Neural cell (in vitro differentiated cells): ENCODE data around the gene DRAM1. TPM values are rescaled to one million over a fixed set of nuclear protein-coding genes. Genes with fewer than 3 reads are reported as not detected.

Experiments used
- H2AFZ ChIP-seq: fragments of 200-600, 300-800 bp; sonication (generic), shearing (Covaris generic); 2 replicates; pipeline ENCODE4 v1.6.0; 2014; ENCODE audit warnings: low read depth, mild to moderate bottlenecking, antibody characterized with exemption, low read length, moderate library complexity
- H3F3A ChIP-seq: fragments of 200-600 bp; shearing (Covaris generic); 2 replicates; pipeline ENCODE4 v1.6.1; 2016; ENCODE audit warnings: mild to moderate bottlenecking, moderate library complexity, mixed read lengths, antibody characterized with exemption, low read length; ENCODE audit not compliant: insufficient read depth, poor library complexity, severe bottlenecking
- H3K27ac ChIP-seq: fragments of 200-600, 300-800 bp; sonication (generic), shearing (Covaris generic); 2 replicates; pipeline ENCODE4 v1.5.1; 2014; ENCODE audit warnings: mild to moderate bottlenecking, low read length, moderate library complexity
- H3K27me3 ChIP-seq: fragments of 300-800, 200-600 bp; sonication (generic), shearing (Covaris generic); 2 replicates; pipeline ENCODE4 v1.6.0; 2014; ENCODE audit warnings: mild to moderate bottlenecking, low read depth, low read length, moderate library complexity; ENCODE audit not compliant: insufficient read depth
- H3K36me3 ChIP-seq: fragments of 300-800, 200-600 bp; sonication (generic), shearing (Covaris generic); 2 replicates; pipeline ENCODE4 v1.5.1; 2014; ENCODE audit warnings: mild to moderate bottlenecking, antibody characterized with exemption, low read length, moderate library complexity; ENCODE audit not compliant: insufficient read depth
- H3K4me2 ChIP-seq: fragments of 300-800, 200-600 bp; sonication (generic), shearing (Covaris generic); 2 replicates; pipeline ENCODE4 v1.6.0; 2014; ENCODE audit warnings: mild to moderate bottlenecking, low read length
- H3K4me3 ChIP-seq: fragments of 300-800, 200-600 bp; sonication (generic), shearing (Covaris generic); 2 replicates; pipeline ENCODE4 v1.5.1; 2014; ENCODE audit warnings: mild to moderate bottlenecking, low read length, moderate library complexity
- H3K79me2 ChIP-seq: fragments of 200-600 bp; shearing (Covaris generic); replicated peaks from 2 replicates; pipeline ENCODE4 v1.6.0; 2014; ENCODE audit warnings: mild to moderate bottlenecking, low read length, moderate library complexity; ENCODE audit not compliant: insufficient read depth
- H3K9ac ChIP-seq: fragments of 300-800, 200-600 bp; sonication (generic), shearing (Covaris generic); 2 replicates; pipeline ENCODE4 v1.6.1; 2016; ENCODE audit warnings: mild to moderate bottlenecking, low read length, mixed read lengths
- H3K9me2 ChIP-seq: fragments of 200-600 bp; shearing (Covaris generic); 2 replicates; pipeline ENCODE4 v1.6.1; 2016; ENCODE audit warnings: mild to moderate bottlenecking, low read length, mixed read lengths; ENCODE audit not compliant: insufficient read depth
- H3K9me3 ChIP-seq: fragments of 200-600, 300-800 bp; sonication (generic), shearing (Covaris generic); 2 replicates; pipeline ENCODE4 v1.6.1; 2016; ENCODE audit warnings: mild to moderate bottlenecking, mixed run types, low read length, moderate library complexity, mixed read lengths
- H4K20me1 ChIP-seq: fragments of 200-600 bp; shearing (Covaris generic); 2 replicates; pipeline ENCODE4 v1.6.1; 2016; ENCODE audit warnings: mild to moderate bottlenecking, mixed run types; ENCODE audit not compliant: insufficient read depth
- EP300 ChIP-seq: fragments of 450-650 bp; conservative IDR thresholded peaks from 2 replicates; pipeline ENCODE4 v1.6.1; 2014; ENCODE audit warnings: antibody characterized with exemption, mild to moderate bottlenecking, moderate library complexity; ENCODE audit not compliant: poor library complexity, severe bottlenecking
- EZH2 ChIP-seq: fragments of 200-600, 300-800 bp; shearing (Covaris generic), sonication (generic); IDR thresholded peaks from 2 replicates; pipeline ENCODE4 v1.6.1; 2014; ENCODE audit warnings: antibody characterized with exemption, low read length, borderline replicate concordance, mild to moderate bottlenecking; ENCODE audit not compliant: insufficient read depth, poor library complexity, severe bottlenecking
- MXI1 ChIP-seq: fragments of 450-650 bp; conservative IDR thresholded peaks from 2 replicates; pipeline ENCODE4 v1.6.1; 2014; ENCODE audit warnings: antibody characterized with exemption, mild to moderate bottlenecking; ENCODE audit not compliant: poor library complexity, severe bottlenecking
- POLR2AphosphoS5 ChIP-seq: IDR thresholded peaks from 2 replicates; pipeline ENCODE4 v1.6.1; 2012
- RAD21 ChIP-seq: fragments of 450-650 bp; conservative IDR thresholded peaks from 2 replicates; pipeline ENCODE4 v1.6.1; 2014; ENCODE audit warnings: antibody characterized with exemption, mild to moderate bottlenecking, moderate library complexity
- SMC3 ChIP-seq: fragments of 450-650 bp; conservative IDR thresholded peaks from 2 replicates; pipeline ENCODE4 v1.6.1; 2014; ENCODE audit warnings: antibody characterized with exemption, mild to moderate bottlenecking, moderate library complexity; ENCODE audit not compliant: poor library complexity
- TAF1 ChIP-seq: IDR thresholded peaks from 2 replicates; pipeline ENCODE4 v1.6.1; 2012; ENCODE audit warnings: low read depth
- polyA plus RNA-seq: library from polyadenylated mRNA; depleted of rRNA; stranded (reverse); fragments of >200 nt; gene quantifications from 2 replicates; pipeline ENCODE4 v1.2.3, GENCODE V29; 2014
- TF ChIP-seq, protein P1 (sequence below): fragments of 450-650 bp; IDR thresholded peaks from 2 replicates; pipeline ENCODE4 v1.5.1; 2014; ENCODE audit warnings: antibody characterized with exemption, mild to moderate bottlenecking, moderate library complexity; ENCODE audit not compliant: poor library complexity, severe bottlenecking
- TF ChIP-seq, protein P2 (sequence below): IDR thresholded peaks from 2 replicates; pipeline ENCODE4 v1.6.1; 2012; ENCODE audit warnings: borderline replicate concordance

Gene DRAM1
- polyA plus RNA-seq, 1 donor from 2014 or later, result 0.17 TPM

DNA sequence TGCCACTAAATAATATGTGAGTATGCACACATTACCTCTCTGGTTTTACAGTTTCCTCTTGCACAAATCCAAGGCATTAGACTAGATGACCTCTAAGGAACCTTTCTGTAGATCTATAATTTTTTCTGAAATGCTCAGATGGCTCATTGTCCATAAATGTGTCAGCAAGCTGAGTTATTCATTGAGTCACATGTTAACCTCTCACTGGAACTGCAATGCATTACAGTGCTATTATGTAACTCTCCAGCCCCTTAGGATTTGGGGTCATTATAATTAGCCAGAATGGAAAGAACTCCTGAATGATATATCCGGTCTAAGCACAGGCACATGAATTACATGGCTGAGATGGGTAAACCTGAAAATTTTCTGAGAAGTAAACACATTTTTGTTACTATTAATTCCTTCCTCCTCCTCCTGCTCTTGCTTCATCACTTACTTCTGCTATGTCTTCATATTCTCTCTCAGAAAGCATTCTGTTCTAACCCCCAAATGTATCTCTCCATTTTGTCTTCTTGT, 20.3 kb upstream of the DRAM1 start:
- no peak overlapping the region for H3K4me2 ChIP-seq
- H3K4me3 ChIP-seq, result no peak overlapping the region
- no peak for TF ChIP-seq EP300
- no peak for TF ChIP-seq SMC3

DNA sequence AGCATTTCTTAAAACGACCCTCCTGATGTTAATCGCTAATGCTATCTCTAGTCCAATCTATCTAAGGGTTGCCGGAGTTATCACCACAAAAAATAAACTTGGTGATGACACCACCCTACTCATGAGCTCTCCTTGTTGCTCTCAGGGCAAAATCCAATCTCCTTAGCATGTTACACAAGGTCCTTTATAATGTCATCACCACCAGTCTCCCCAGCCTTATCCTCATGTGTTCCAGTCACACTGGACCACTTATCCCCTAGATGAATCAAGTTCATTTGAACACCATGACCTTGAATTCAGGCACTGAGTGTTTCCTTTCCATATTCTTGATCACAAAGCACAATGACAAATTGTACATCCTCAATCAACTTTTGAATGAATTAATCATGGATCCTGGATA, 19.0 kb upstream of the DRAM1 start:
- no peaks in the 10 kb centered on the region for H3K9me2 ChIP-seq
- no peaks in the 10 kb centered on the region for H3K79me2 ChIP-seq

More for the DNA sequence above, 20.3 kb upstream of the DRAM1 start:
- Histone ChIP-seq H3F3A (no peaks in the 10 kb centered on the region), H3K9me3 (no peaks in the 10 kb centered on the region), H3K9ac (no peak overlapping the region), H4K20me1 (no peaks in the 10 kb centered on the region), H3K36me3 (no peaks in the 10 kb centered on the region), H2AFZ (no peak overlapping the region), H3K9me2 (no peaks in the 10 kb centered on the region), H3K79me2 (no peaks in the 10 kb centered on the region), H3K27me3 (no peaks in the 10 kb centered on the region), H3K27ac (no peak overlapping the region)

More for the DNA sequence above, 19.0 kb upstream of the DRAM1 start:
- no peaks in the 10 kb centered on the region for H3K27me3 ChIP-seq
- no peak overlapping the region for H3K27ac ChIP-seq
- H3K4me3 ChIP-seq, result no peak overlapping the region
- H3K9ac ChIP-seq, result no peak overlapping the region
- H3F3A ChIP-seq, result no peaks in the 10 kb centered on the region
- no peak overlapping the region for H2AFZ ChIP-seq
- TF ChIP-seq, protein P1, sequence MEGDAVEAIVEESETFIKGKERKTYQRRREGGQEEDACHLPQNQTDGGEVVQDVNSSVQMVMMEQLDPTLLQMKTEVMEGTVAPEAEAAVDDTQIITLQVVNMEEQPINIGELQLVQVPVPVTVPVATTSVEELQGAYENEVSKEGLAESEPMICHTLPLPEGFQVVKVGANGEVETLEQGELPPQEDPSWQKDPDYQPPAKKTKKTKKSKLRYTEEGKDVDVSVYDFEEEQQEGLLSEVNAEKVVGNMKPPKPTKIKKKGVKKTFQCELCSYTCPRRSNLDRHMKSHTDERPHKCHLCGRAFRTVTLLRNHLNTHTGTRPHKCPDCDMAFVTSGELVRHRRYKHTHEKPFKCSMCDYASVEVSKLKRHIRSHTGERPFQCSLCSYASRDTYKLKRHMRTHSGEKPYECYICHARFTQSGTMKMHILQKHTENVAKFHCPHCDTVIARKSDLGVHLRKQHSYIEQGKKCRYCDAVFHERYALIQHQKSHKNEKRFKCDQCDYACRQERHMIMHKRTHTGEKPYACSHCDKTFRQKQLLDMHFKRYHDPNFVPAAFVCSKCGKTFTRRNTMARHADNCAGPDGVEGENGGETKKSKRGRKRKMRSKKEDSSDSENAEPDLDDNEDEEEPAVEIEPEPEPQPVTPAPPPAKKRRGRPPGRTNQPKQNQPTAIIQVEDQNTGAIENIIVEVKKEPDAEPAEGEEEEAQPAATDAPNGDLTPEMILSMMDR, result no peak
- TF ChIP-seq EZH2, result no peak
- no peak for TF ChIP-seq POLR2AphosphoS5
- TF ChIP-seq RAD21, result no peak
- TF ChIP-seq SMC3, result no peak
- TF ChIP-seq MXI1, result no peak
- no peak for TF ChIP-seq EP300
- TF ChIP-seq, protein P2, sequence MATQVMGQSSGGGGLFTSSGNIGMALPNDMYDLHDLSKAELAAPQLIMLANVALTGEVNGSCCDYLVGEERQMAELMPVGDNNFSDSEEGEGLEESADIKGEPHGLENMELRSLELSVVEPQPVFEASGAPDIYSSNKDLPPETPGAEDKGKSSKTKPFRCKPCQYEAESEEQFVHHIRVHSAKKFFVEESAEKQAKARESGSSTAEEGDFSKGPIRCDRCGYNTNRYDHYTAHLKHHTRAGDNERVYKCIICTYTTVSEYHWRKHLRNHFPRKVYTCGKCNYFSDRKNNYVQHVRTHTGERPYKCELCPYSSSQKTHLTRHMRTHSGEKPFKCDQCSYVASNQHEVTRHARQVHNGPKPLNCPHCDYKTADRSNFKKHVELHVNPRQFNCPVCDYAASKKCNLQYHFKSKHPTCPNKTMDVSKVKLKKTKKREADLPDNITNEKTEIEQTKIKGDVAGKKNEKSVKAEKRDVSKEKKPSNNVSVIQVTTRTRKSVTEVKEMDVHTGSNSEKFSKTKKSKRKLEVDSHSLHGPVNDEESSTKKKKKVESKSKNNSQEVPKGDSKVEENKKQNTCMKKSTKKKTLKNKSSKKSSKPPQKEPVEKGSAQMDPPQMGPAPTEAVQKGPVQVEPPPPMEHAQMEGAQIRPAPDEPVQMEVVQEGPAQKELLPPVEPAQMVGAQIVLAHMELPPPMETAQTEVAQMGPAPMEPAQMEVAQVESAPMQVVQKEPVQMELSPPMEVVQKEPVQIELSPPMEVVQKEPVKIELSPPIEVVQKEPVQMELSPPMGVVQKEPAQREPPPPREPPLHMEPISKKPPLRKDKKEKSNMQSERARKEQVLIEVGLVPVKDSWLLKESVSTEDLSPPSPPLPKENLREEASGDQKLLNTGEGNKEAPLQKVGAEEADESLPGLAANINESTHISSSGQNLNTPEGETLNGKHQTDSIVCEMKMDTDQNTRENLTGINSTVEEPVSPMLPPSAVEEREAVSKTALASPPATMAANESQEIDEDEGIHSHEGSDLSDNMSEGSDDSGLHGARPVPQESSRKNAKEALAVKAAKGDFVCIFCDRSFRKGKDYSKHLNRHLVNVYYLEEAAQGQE, result no peak
- TF ChIP-seq TAF1, result no peak
- H4K20me1 ChIP-seq, result no peaks in the 10 kb centered on the region
- H3K9me3 ChIP-seq, result no peaks in the 10 kb centered on the region
- H3K36me3 ChIP-seq, result no peaks in the 10 kb centered on the region
- H3K4me2 ChIP-seq, result no peak overlapping the region
